Gastroesophageal sphincter (tissue), 3 donors: Measurements from ENCODE around the gene UCN.

ENCODE experiments used
- POLR2A ChIP-seq, 2 donors: fragments of 450-650 bp; IDR thresholded peaks; one replicate each; pipeline ENCODE4 v1.6.1; 2017; ENCODE audit warnings: antibody characterized with exemption in 2 of 2, mild to moderate bottlenecking in 2 of 2, moderate library complexity in 1 of 2
- TF ChIP-seq, protein P1 (sequence below), 4 experiments: fragments of 200-600 bp in 2 of 4; fragments of 450-650 bp in 2 of 4; sonication (generic) in 1 of 4; IDR thresholded peaks; one replicate each; pipeline ENCODE4 v1.5.1; 2017 to 2019; ENCODE audit warnings: antibody characterized with exemption in 4 of 4, mild to moderate bottlenecking in 2 of 4, moderate library complexity in 2 of 4

DNA sequence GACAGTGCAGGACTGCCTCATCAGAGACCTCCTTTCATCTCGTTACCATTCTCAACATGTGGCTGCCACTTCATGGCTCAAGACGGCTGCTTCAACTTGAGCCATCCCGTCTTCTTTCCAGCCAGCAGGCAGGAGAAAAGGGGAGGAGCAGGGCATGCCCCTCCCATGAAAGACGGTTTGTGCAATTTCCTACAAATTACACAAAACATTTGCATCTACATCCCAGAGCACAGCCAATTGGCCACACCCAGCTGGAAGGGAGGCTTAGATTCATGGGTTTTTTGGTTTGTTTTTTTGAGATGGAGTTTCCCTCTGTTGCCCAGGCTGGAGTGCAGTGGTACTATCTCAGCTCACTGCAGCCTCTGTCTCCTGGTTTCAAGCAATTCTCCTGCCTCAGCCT lies 11.8 kb downstream of the UCN start:
- TF ChIP-seq POLR2A (IDR thresholded peaks at IDR 0.05), result no peak
- TF ChIP-seq, protein P1, sequence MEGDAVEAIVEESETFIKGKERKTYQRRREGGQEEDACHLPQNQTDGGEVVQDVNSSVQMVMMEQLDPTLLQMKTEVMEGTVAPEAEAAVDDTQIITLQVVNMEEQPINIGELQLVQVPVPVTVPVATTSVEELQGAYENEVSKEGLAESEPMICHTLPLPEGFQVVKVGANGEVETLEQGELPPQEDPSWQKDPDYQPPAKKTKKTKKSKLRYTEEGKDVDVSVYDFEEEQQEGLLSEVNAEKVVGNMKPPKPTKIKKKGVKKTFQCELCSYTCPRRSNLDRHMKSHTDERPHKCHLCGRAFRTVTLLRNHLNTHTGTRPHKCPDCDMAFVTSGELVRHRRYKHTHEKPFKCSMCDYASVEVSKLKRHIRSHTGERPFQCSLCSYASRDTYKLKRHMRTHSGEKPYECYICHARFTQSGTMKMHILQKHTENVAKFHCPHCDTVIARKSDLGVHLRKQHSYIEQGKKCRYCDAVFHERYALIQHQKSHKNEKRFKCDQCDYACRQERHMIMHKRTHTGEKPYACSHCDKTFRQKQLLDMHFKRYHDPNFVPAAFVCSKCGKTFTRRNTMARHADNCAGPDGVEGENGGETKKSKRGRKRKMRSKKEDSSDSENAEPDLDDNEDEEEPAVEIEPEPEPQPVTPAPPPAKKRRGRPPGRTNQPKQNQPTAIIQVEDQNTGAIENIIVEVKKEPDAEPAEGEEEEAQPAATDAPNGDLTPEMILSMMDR (IDR thresholded peaks at IDR 0.05), result no peak
